ENCODE data around the gene ACAT2.

DNA sequence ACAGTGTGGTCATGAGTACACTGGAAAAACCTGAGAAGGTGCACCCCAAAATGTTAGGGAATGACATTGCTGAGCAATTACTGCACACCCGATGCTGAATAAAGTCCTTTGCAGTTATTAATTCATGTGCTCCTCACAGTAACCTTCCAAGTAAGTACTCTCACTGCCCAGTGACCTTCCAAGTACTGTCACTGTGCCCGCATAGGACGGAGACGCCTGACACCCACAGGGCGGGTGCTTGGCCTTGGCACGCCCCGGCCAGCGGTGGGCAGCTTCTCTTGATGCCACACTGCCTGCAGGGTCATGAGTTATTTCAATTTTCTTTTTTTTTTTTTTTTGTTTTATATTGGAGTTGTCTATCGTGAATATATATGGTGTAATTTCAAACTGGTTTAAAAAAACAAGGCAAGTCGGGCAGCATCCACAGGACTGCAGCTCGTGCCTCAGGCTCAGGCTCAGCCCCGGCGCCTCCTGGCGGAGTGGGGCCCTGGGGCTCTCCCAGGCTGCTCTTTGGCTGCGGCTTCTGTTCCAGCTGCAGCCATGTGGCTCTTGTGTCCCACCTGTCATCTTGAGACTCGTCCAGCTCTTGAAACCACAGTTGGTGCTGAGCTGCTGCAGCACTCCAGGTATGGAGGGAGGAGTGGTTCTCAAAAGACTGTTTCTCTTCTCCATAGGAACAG lies 65.3 kb downstream of the ACAT2 start:
- no peak for TF ChIP-seq POLR2A (IDR thresholded peaks at IDR 0.05)
- TF ChIP-seq, protein P1, sequence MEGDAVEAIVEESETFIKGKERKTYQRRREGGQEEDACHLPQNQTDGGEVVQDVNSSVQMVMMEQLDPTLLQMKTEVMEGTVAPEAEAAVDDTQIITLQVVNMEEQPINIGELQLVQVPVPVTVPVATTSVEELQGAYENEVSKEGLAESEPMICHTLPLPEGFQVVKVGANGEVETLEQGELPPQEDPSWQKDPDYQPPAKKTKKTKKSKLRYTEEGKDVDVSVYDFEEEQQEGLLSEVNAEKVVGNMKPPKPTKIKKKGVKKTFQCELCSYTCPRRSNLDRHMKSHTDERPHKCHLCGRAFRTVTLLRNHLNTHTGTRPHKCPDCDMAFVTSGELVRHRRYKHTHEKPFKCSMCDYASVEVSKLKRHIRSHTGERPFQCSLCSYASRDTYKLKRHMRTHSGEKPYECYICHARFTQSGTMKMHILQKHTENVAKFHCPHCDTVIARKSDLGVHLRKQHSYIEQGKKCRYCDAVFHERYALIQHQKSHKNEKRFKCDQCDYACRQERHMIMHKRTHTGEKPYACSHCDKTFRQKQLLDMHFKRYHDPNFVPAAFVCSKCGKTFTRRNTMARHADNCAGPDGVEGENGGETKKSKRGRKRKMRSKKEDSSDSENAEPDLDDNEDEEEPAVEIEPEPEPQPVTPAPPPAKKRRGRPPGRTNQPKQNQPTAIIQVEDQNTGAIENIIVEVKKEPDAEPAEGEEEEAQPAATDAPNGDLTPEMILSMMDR (IDR thresholded peaks at IDR 0.05) = no peak

All from testis (tissue), 2 donors.